ENCODE results near the gene IGSF11. TPM values are rescaled to one million over a fixed set of nuclear protein-coding genes. Genes with fewer than 3 reads are reported as not detected.

The IGSF11 gene
- total and polyA plus RNA-seq, 5 donors from 2014 or later, result not detected

- Mint-ChIP-seq H3K36me3 (no peaks in the 10 kb centered on the region), H3K9me3 (peaks cover 0 to 2% (median 2%) of the 10 kb centered on the region in 7 donors), H3K27me3 (no peaks in the 10 kb centered on the region), H3K4me3 (no peak overlapping the region), H3K4me1 (peaks cover 0 to 17% (median 3%) of the 10 kb centered on the region in 4 donors), H3K27ac (no peak overlapping the region)
- H3K4me3 ChIP-seq (ENCODE audit: low read depth, low read length), result no peak overlapping the region
- H3K9me3 ChIP-seq (ENCODE audit: control insufficient read depth in 2 of 2, low read length in 2 of 2), result no peaks in the 10 kb centered on the region
- H3K36me3 ChIP-seq (ENCODE audit: control insufficient read depth, insufficient read depth, low read length), result no peaks in the 10 kb centered on the region
- no peak for ATAC-seq (ENCODE audit: low read depth in 2 of 2)
- DNase-seq, result no peak
- H3K27me3 ChIP-seq (ENCODE audit: control insufficient read depth, insufficient read depth, low read length), result peaks cover 1% of the 10 kb centered on the region
- H3K27ac ChIP-seq (ENCODE audit: insufficient read depth, low read length, poor library complexity, severe bottlenecking), result no peak overlapping the region
- H3K4me1 ChIP-seq (ENCODE audit: control insufficient read depth, insufficient read depth, low read length, poor library complexity, severe bottlenecking), result no peaks in the 10 kb centered on the region
Observed at GRCh38 chr3:118943597-118943996, 91.0 kb downstream of the IGSF11 start.

GRCh38 chr3:118942671-118943070, 92.0 kb downstream of the IGSF11 start:
- H3K27ac ChIP-seq (ENCODE audit: insufficient read depth, low read length, poor library complexity, severe bottlenecking), result no peak overlapping the region
- peak in 1 of 2 donors; percentile 45 for ATAC-seq (ENCODE audit: low read depth in 2 of 2)

GRCh38 chr3:118942195-118942594, 92.5 kb downstream of the IGSF11 start:
- Mint-ChIP-seq H3K27me3 (no peaks in the 10 kb centered on the region), H3K36me3 (no peaks in the 10 kb centered on the region), H3K27ac (no peak overlapping the region), H3K4me1 (peaks cover 0 to 10% (median 1%) of the 10 kb centered on the region in 4 donors), H3K4me3 (no peak overlapping the region), H3K9me3 (peaks cover 0 to 2% (median 2%) of the 10 kb centered on the region in 7 donors)
- no peak for ATAC-seq (ENCODE audit: low read depth in 2 of 2)
- no peak overlapping the region for H3K27ac ChIP-seq (ENCODE audit: insufficient read depth, low read length, poor library complexity, severe bottlenecking)
- H3K4me3 ChIP-seq (ENCODE audit: low read depth, low read length), result no peak overlapping the region
- H3K36me3 ChIP-seq (ENCODE audit: control insufficient read depth, insufficient read depth, low read length), result no peaks in the 10 kb centered on the region
- H3K27me3 ChIP-seq (ENCODE audit: control insufficient read depth, insufficient read depth, low read length), result peaks cover 1% of the 10 kb centered on the region
- no peaks in the 10 kb centered on the region for H3K9me3 ChIP-seq (ENCODE audit: control insufficient read depth in 2 of 2, low read length in 2 of 2)
- DNase-seq, result no peak
- H3K4me1 ChIP-seq (ENCODE audit: control insufficient read depth, insufficient read depth, low read length, poor library complexity, severe bottlenecking), result no peaks in the 10 kb centered on the region

More at GRCh38 chr3:118942671-118943070, 92.0 kb downstream of the IGSF11 start:
- H3K9me3 Mint-ChIP-seq, result peaks cover 0 to 2% (median 2%) of the 10 kb centered on the region in 7 donors
- H3K4me3 Mint-ChIP-seq, result no peak overlapping the region
- no peaks in the 10 kb centered on the region for H3K9me3 ChIP-seq (ENCODE audit: control insufficient read depth in 2 of 2, low read length in 2 of 2)
- H3K4me1 Mint-ChIP-seq, result peaks cover 0 to 10% (median 1%) of the 10 kb centered on the region in 4 donors
- H3K27me3 ChIP-seq (ENCODE audit: control insufficient read depth, insufficient read depth, low read length), result peaks cover 1% of the 10 kb centered on the region
- peak in 1 of 3 donors; percentile 1 for DNase-seq
- H3K36me3 ChIP-seq (ENCODE audit: control insufficient read depth, insufficient read depth, low read length), result no peaks in the 10 kb centered on the region
- H3K4me1 ChIP-seq (ENCODE audit: control insufficient read depth, insufficient read depth, low read length, poor library complexity, severe bottlenecking), result no peaks in the 10 kb centered on the region
- H3K36me3 Mint-ChIP-seq, result no peaks in the 10 kb centered on the region
- H3K27me3 Mint-ChIP-seq, result no peaks in the 10 kb centered on the region
- no peak overlapping the region for H3K27ac Mint-ChIP-seq
- no peak overlapping the region for H3K4me3 ChIP-seq (ENCODE audit: low read depth, low read length)

- no peak for DNase-seq
Observed at GRCh38 chr3:118941236-118941635, 93.4 kb downstream of the IGSF11 start.

GRCh38 chr3:118938183-118938961, 96.3 kb downstream of the IGSF11 start:
- Histone ChIP-seq H3K27ac (ENCODE audit: insufficient read depth, low read length, poor library complexity, severe bottlenecking) (no peak overlapping the region), H3K9me3 (ENCODE audit: control insufficient read depth in 2 of 2, low read length in 2 of 2) (no peaks in the 10 kb centered on the region), H3K27me3 (ENCODE audit: control insufficient read depth, insufficient read depth, low read length) (peaks cover 1% of the 10 kb centered on the region), H3K4me1 (ENCODE audit: control insufficient read depth, insufficient read depth, low read length, poor library complexity, severe bottlenecking) (no peaks in the 10 kb centered on the region), H3K4me3 (ENCODE audit: low read depth, low read length) (no peak overlapping the region), H3K36me3 (ENCODE audit: control insufficient read depth, insufficient read depth, low read length) (no peaks in the 10 kb centered on the region)
- no peaks in the 10 kb centered on the region for H3K36me3 Mint-ChIP-seq
- H3K9me3 Mint-ChIP-seq, result peaks cover 0 to 2% (median 0%) of the 10 kb centered on the region in 7 donors
- ATAC-seq (ENCODE audit: low read depth in 2 of 2) (no peak), DNase-seq (peak in 1 of 3 donors; percentile 1)
- H3K4me1 Mint-ChIP-seq, result peaks cover 0 to 10% (median 1%) of the 10 kb centered on the region in 4 donors
- H3K27ac Mint-ChIP-seq, result no peak overlapping the region
- H3K4me3 Mint-ChIP-seq, result peak overlapping the region in 1 of 4 donors; percentile 39
- H3K27me3 Mint-ChIP-seq, result no peaks in the 10 kb centered on the region

More at GRCh38 chr3:118941236-118941635, 93.4 kb downstream of the IGSF11 start:
- peaks cover 1% of the 10 kb centered on the region for H3K27me3 ChIP-seq (ENCODE audit: control insufficient read depth, insufficient read depth, low read length)
- no peaks in the 10 kb centered on the region for H3K4me1 ChIP-seq (ENCODE audit: control insufficient read depth, insufficient read depth, low read length, poor library complexity, severe bottlenecking)
- no peak for ATAC-seq (ENCODE audit: low read depth in 2 of 2)
- H3K27ac Mint-ChIP-seq, result no peak overlapping the region
- no peak overlapping the region for H3K4me3 Mint-ChIP-seq
- no peak overlapping the region for H3K4me3 ChIP-seq (ENCODE audit: low read depth, low read length)
- H3K27ac ChIP-seq (ENCODE audit: insufficient read depth, low read length, poor library complexity, severe bottlenecking), result no peak overlapping the region
- no peaks in the 10 kb centered on the region for H3K9me3 ChIP-seq (ENCODE audit: control insufficient read depth in 2 of 2, low read length in 2 of 2)
- H3K36me3 ChIP-seq (ENCODE audit: control insufficient read depth, insufficient read depth, low read length), result no peaks in the 10 kb centered on the region
- peaks cover 0 to 10% (median 1%) of the 10 kb centered on the region in 4 donors for H3K4me1 Mint-ChIP-seq
- peaks cover 0 to 2% (median 2%) of the 10 kb centered on the region in 7 donors for H3K9me3 Mint-ChIP-seq
- H3K27me3 Mint-ChIP-seq, result no peaks in the 10 kb centered on the region
- H3K36me3 Mint-ChIP-seq, result no peaks in the 10 kb centered on the region

GRCh38 chr3:118936811-118937210, 97.8 kb downstream of the IGSF11 start:
- Histone ChIP-seq H3K27ac (ENCODE audit: insufficient read depth, low read length, poor library complexity, severe bottlenecking) (no peak overlapping the region), H3K4me3 (ENCODE audit: low read depth, low read length) (no peak overlapping the region), H3K36me3 (ENCODE audit: control insufficient read depth, insufficient read depth, low read length) (no peaks in the 10 kb centered on the region), H3K27me3 (ENCODE audit: control insufficient read depth, insufficient read depth, low read length) (peaks cover 1% of the 10 kb centered on the region), H3K4me1 (ENCODE audit: control insufficient read depth, insufficient read depth, low read length, poor library complexity, severe bottlenecking) (no peaks in the 10 kb centered on the region), H3K9me3 (ENCODE audit: control insufficient read depth in 2 of 2, low read length in 2 of 2) (no peaks in the 10 kb centered on the region)
- H3K4me3 Mint-ChIP-seq, result no peak overlapping the region
- ATAC-seq (ENCODE audit: low read depth in 2 of 2) (no peak), DNase-seq (no peak)
- no peaks in the 10 kb centered on the region for H3K27me3 Mint-ChIP-seq
- H3K4me1 Mint-ChIP-seq, result no peaks in the 10 kb centered on the region
- peaks cover 0 to 2% (median 0%) of the 10 kb centered on the region in 7 donors for H3K9me3 Mint-ChIP-seq
- no peaks in the 10 kb centered on the region for H3K36me3 Mint-ChIP-seq
- no peak overlapping the region for H3K27ac Mint-ChIP-seq

- H3K4me3 Mint-ChIP-seq, result no peak overlapping the region
- ATAC-seq (ENCODE audit: low read depth in 2 of 2) (no peak), DNase-seq (no peak)
- H3K36me3 Mint-ChIP-seq, result no peaks in the 10 kb centered on the region
- Histone ChIP-seq H3K9me3 (ENCODE audit: control insufficient read depth in 2 of 2, low read length in 2 of 2) (no peaks in the 10 kb centered on the region), H3K27ac (ENCODE audit: insufficient read depth, low read length, poor library complexity, severe bottlenecking) (no peak overlapping the region), H3K27me3 (ENCODE audit: control insufficient read depth, insufficient read depth, low read length) (no peaks in the 10 kb centered on the region), H3K4me3 (ENCODE audit: low read depth, low read length) (no peak overlapping the region), H3K36me3 (ENCODE audit: control insufficient read depth, insufficient read depth, low read length) (no peaks in the 10 kb centered on the region), H3K4me1 (ENCODE audit: control insufficient read depth, insufficient read depth, low read length, poor library complexity, severe bottlenecking) (no peaks in the 10 kb centered on the region)
- H3K27me3 Mint-ChIP-seq, result peaks cover 7% of the 10 kb centered on the region
- H3K4me1 Mint-ChIP-seq, result no peaks in the 10 kb centered on the region
- H3K9me3 Mint-ChIP-seq, result peaks cover 0 to 2% (median 0%) of the 10 kb centered on the region in 7 donors
- no peak overlapping the region for H3K27ac Mint-ChIP-seq
Observed at GRCh38 chr3:118932822-118933558, 101.7 kb downstream of the IGSF11 start.
